HUES64 (cell line): Measurements from ENCODE around the gene TBXA2R.

Experiments
- H3K27ac ChIP-seq: 2 replicates; pipeline ENCODE4 v1.7.0; 2013; ENCODE audit warnings: low read depth, low read length, inconsistent platforms
- H3K27me3 ChIP-seq: 2 replicates; pipeline ENCODE4 v1.6.1; 2013; ENCODE audit warnings: mild to moderate bottlenecking, low read length; ENCODE audit not compliant: insufficient read depth
- H3K36me3 ChIP-seq: 2 replicates; pipeline ENCODE4 v1.6.1; 2013; ENCODE audit warnings: mild to moderate bottlenecking, low read length; ENCODE audit not compliant: insufficient read depth
- H3K4me1 ChIP-seq: 2 replicates; pipeline ENCODE4 v1.6.1; 2013; ENCODE audit warnings: mild to moderate bottlenecking, low read length, moderate library complexity; ENCODE audit not compliant: insufficient read depth
- H3K4me3 ChIP-seq: 2 replicates; pipeline ENCODE4 v1.5.1; 2013; ENCODE audit warnings: mild to moderate bottlenecking, low read length, moderate library complexity
- H3K9ac ChIP-seq: 2 replicates; pipeline ENCODE4 v1.6.1; 2013; ENCODE audit warnings: mild to moderate bottlenecking, low read depth, low read length
- H3K9me3 ChIP-seq: 2 replicates; pipeline ENCODE4 v1.6.1; 2013; ENCODE audit warnings: low read depth, low read length; ENCODE audit not compliant: insufficient read depth
- whole genome bisulfite sequencing: fragments of 150-250, 120-280 bp; methylation state at CpG from one replicate; pipeline ENCODE4 v1.1.7; 2013; ENCODE audit warnings: missing lambda C conversion rate; 5-methylcytosine and 5-hydroxymethylcytosine counted together

The TBXA2R gene

GRCh38 chr19:3599776-3600187, 6.9 kb downstream of the TBXA2R start:
- H3K4me1 ChIP-seq: no peaks in the 10 kb centered on the region
- 90% methylated on average over 28 of the region's 28 CpGs for WGBS
- H3K9me3 ChIP-seq: no peaks in the 10 kb centered on the region
- H3K9ac ChIP-seq: no peak overlapping the region
- H3K4me3 ChIP-seq: no peak overlapping the region
- no peaks in the 10 kb centered on the region for H3K36me3 ChIP-seq
- H3K27me3 ChIP-seq: no peaks in the 10 kb centered on the region
- H3K27ac ChIP-seq: no peak overlapping the region

- H3K36me3 ChIP-seq: no peaks in the 10 kb centered on the region
- WGBS: 91% methylated on average over 34 of the region's 34 CpGs
- 0 out of 2 replicates have a peak, but pooled peaks cover 2% of the 10 kb centered on the region for H3K27me3 ChIP-seq
- H3K9me3 ChIP-seq: no peaks in the 10 kb centered on the region; the same call in 1 of the 2 replicates
- H3K4me1 ChIP-seq: no peaks in the 10 kb centered on the region
- H3K4me3 ChIP-seq: no peak overlapping the region
- no peak overlapping the region for H3K9ac ChIP-seq
- no peak overlapping the region for H3K27ac ChIP-seq
These were observed 11.1 kb downstream of the TBXA2R start for GRCh38 chr19:3595521-3596061.

DNA sequence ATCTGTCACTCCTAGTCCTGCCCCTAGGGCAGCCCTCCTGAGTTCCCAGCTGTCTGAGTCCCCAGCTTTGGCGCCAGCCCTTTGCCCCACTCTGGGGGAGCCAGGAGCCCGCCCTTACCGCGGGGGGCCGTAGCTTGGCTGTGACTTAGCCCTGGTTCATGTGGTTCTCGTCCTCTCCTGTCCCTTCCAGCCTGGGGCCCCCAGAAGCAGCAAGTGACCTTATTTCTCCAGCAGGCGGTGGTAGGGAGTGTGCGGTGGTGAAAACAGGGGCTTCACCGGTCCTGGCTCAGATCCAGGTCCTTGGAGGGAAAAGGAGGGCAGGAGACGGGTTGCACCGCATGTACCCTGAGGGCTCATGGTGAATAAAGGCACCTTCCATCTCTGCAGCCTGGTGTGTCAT, 13.5 kb downstream of the TBXA2R start:
- Histone ChIP-seq H3K4me3 (no peak overlapping the region), H3K36me3 (no peaks in the 10 kb centered on the region), H3K9me3 (no peaks in the 10 kb centered on the region; the same call in 1 of the 2 replicates), H3K27me3 (0 out of 2 replicates have a peak, but pooled peaks cover 2% of the 10 kb centered on the region), H3K27ac (no peak overlapping the region), H3K4me1 (no peaks in the 10 kb centered on the region), H3K9ac (no peak overlapping the region)
- WGBS: 44% methylated on average over 11 of the region's 11 CpGs

DNA sequence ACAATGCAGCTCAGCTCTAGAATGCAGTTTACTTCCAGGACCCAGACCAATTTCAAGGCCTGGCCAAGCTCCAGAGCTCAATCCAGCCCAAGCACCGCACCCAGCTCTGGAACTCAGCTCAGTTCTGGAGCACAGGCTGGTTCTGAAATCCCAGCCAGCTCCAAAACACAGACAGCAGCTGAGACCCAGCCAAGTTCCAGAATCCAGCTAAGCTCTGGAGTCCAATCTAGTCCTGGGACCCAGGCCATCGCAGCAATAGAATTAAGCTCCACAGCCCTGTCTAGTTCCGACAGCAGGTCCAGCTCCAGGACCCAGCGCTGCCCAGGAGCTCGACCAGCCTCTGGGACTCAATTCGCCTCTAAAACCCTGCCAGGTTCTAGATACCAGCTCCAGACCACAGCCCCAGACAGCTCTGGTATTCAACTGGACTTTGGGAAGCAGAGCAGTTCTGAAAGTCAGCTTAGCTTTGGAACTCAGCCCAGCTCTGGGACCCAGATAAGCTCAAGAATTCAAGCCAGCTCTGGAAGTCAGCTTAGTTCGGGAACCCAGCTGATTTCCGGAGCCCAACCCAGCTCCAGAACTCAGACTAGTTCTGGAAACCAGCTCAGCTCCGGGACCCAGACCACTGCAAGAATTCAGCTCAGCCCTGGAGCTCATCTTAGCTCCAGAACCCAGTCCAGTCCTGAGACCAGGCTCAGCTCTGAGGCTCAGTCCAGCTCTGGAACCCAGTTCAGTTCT, 14.6 kb downstream of the TBXA2R start:
- no peaks in the 10 kb centered on the region; the same call in 1 of the 2 replicates for H3K9me3 ChIP-seq
- no peak overlapping the region for H3K4me3 ChIP-seq
- no peak overlapping the region for H3K9ac ChIP-seq
- no peaks in the 10 kb centered on the region for H3K36me3 ChIP-seq
- no peaks in the 10 kb centered on the region for H3K4me1 ChIP-seq
- 90% methylated on average over 9 of the region's 9 CpGs for WGBS
- H3K27me3 ChIP-seq: peaks cover 3% of the 10 kb centered on the region; the same call in 1 of the 2 replicates
- no peak overlapping the region for H3K27ac ChIP-seq

DNA sequence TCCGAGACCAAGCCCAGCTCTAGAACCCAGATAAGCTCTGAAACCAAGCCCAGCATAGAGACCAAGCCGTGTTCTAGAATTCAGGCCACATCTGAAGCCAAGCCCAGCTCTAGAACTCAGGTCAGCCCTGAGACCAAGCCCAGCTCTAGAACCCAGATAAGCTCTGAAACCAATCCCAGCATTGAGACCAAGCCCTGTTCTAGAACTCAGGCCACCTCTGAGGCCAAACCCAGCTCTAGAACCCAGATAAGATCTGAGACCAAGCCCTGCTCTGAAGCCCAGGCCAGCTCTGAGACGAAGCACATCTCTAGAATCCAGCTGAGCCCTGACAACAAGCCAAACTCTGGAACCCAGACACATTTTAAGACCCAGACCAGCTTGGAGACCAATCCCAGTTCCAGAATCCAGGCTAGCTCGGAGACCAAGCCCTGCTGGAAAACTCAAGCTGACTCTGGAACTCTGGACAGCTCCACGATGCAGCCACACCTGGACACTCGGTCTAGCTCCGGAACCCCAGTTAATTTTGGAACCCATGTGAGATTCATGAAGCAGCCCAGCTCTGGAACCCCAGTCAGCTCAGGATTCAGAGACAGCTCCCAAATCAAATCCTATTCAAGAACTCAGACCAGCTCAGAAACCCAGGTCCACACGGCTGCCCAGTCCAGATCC, 15.6 kb downstream of the TBXA2R start:
- Histone ChIP-seq H3K36me3 (no peaks in the 10 kb centered on the region), H3K9ac (no peak overlapping the region), H3K27me3 (peaks cover 11% of the 10 kb centered on the region), H3K4me3 (no peak overlapping the region), H3K27ac (no peak overlapping the region), H3K4me1 (no peaks in the 10 kb centered on the region), H3K9me3 (no peaks in the 10 kb centered on the region; the same call in 1 of the 2 replicates)
- WGBS: 87% methylated on average over 8 of the region's 8 CpGs

GRCh38 chr19:3589949-3590348, 16.7 kb downstream of the TBXA2R start:
- H3K27ac ChIP-seq: no peak overlapping the region
- H3K4me3 ChIP-seq: no peak overlapping the region
- H3K4me1 ChIP-seq: no peaks in the 10 kb centered on the region
- H3K9ac ChIP-seq: no peak overlapping the region
- peaks cover 23% of the 10 kb centered on the region for H3K27me3 ChIP-seq
- no peaks in the 10 kb centered on the region for H3K36me3 ChIP-seq
- H3K9me3 ChIP-seq: no peaks in the 10 kb centered on the region; the same call in 1 of the 2 replicates
- 94% methylated on average over 22 of the region's 22 CpGs for WGBS

DNA sequence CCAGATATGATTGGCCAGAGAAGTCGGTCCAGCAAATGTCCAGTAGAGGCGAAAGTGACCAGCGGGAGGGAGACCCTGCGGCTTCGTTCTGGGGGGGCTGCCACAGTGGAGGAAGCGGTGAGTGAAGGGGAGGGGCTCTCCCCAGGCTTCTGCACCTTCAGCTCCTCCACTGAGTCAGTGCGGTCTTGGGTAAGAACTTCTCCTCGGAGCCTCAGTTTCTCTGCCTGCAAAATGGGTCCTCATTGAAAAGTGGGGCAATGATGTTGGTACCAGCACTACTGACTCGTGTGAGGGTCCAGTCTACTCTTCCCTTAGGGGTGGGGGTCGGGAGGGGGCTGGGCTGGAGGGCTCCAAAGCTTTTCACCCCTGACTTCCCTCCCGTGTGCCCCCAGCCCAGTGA, 17.2 kb downstream of the TBXA2R start:
- Histone ChIP-seq H3K9me3 (no peaks in the 10 kb centered on the region; the same call in 1 of the 2 replicates), H3K36me3 (no peaks in the 10 kb centered on the region), H3K27me3 (peaks cover 27% of the 10 kb centered on the region), H3K4me3 (no peak overlapping the region), H3K9ac (no peak overlapping the region), H3K27ac (no peak overlapping the region), H3K4me1 (no peaks in the 10 kb centered on the region)
- WGBS: 78% methylated on average over 11 of the region's 11 CpGs

DNA sequence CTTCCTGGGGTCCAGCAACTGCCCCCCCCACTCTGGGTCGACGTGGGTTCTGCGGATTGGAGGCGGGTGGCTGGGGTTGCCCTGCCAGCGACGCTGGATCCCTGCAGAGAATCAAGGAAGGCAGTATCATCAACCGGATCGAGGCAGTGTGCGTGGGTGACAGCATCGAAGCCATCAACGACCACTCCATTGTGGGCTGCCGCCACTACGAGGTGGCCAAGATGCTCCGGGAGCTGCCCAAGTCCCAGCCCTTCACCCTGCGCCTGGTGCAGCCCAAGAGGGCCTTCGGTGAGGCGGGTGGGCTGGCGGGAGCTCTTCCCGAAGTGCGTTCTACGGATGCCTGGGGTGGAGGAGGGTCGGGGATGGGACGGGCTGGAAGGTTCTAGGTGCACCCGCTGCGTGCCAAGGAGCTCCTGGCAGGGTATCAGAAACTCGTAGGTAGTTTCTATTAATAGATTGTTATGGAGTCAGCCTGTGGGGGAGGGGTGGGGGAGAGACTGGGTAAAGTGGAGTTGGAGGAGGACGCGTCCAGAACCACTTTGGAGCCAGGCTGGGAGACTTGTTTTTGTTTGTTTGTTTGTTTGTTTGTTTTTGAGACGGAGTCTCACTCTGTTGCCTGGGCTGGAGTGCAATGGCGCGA, 19.8 kb downstream of the TBXA2R start:
- Histone ChIP-seq H3K27ac (no peak overlapping the region), H3K4me3 (no peak overlapping the region), H3K9ac (no peak overlapping the region), H3K4me1 (no peaks in the 10 kb centered on the region), H3K27me3 (peaks cover 35% of the 10 kb centered on the region), H3K9me3 (no peaks in the 10 kb centered on the region; the same call in 1 of the 2 replicates), H3K36me3 (no peaks in the 10 kb centered on the region)
- WGBS: 67% methylated on average over 31 of the region's 31 CpGs

DNA sequence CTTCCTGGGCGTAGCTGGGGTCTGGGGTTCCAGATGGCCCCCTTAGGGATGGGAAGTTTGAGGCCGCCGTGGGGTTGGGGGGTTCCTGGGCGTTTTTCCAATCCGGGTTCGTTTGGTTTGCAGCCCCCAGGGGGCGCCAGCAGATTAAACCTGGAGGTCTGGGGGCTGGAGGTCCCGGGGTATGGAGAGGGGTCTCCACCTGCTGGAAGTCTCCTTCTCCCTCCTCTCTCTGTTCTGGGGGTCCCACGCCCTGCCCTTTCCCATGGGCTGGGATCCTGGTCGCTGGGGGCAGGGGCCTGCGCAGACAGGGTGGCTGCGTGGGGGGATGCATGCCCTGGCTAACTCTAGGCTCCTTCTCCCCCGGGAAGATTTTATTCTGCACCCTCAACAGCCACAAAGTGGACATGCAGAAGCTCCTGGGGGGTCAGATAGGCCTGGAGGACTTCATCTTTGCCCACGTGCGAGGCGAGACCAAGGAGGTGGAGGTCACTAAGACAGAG, 20.5 kb downstream of the TBXA2R start:
- Histone ChIP-seq H3K4me3 (peak overlapping the region; percentile 51), H3K4me1 (no peaks in the 10 kb centered on the region), H3K27me3 (peaks cover 35% of the 10 kb centered on the region), H3K9ac (peak overlapping the region; percentile 61; the same call in 1 of the 2 replicates), H3K36me3 (no peaks in the 10 kb centered on the region), H3K27ac (no peak overlapping the region), H3K9me3 (no peaks in the 10 kb centered on the region)
- 31% methylated on average over 16 of the region's 16 CpGs for WGBS

GRCh38 chr19:3585301-3586126, 21.2 kb downstream of the TBXA2R start, which contains the start of gene GIPC3:
Gene GIPC3 (plus strand): TSS chr19:3585478. CDS start chr19:3585598, 120 bp downstream.
- Histone ChIP-seq H3K27ac (no peak within 1 kb of the TSS), H3K9ac (peak within 1 kb of the TSS; percentile 61; the same call in 1 of the 2 replicates), H3K27me3 (peaks cover 35% of the 10 kb centered on the region), H3K9me3 (no peaks in the 10 kb centered on the region), H3K4me1 (no peaks in the 10 kb centered on the region), H3K4me3 (peak within 1 kb of the TSS; percentile 51), H3K36me3 (no peaks in the 10 kb centered on the region)
- 11% methylated on average over 84 of the region's 84 CpGs for WGBS
